ENCODE results near the gene ALPL.

GRCh38 chr1:21517660-21518480 lies 8.6 kb downstream of the ALPL start:
- TF ChIP-seq CTCF (IDR thresholded peaks at IDR 0.05) (no peak), POLR2AphosphoS5 (IDR thresholded peaks at IDR 0.05) (no peak)
